ENCODE data around the gene CARD19.

GRCh38 chr9:93122721-93123221 is 26.8 kb downstream of the CARD19 start:
- TF ChIP-seq EZH2 (IDR thresholded peaks at IDR 0.05) (no peak), EGR1 (IDR thresholded peaks at IDR 0.05; ENCODE audit: low read depth) (no peak), CBX3 (IDR thresholded peaks at IDR 0.05; ENCODE audit: low read depth) (no peak), CTCF (IDR thresholded peaks at IDR 0.05 in 2 of 3, conservative IDR thresholded peaks at IDR 0.05 in 1 of 3; ENCODE audit: borderline replicate concordance in 1 of 3, insufficient read depth in 1 of 3, low read depth in 2 of 3, low read length in 2 of 3) (no peak), RAD21 (IDR thresholded peaks at IDR 0.05; ENCODE audit: low read depth) (no peak), EZH2phosphoT487 (IDR thresholded peaks at IDR 0.05; ENCODE audit: borderline replicate concordance) (no peak), CEBPB (IDR thresholded peaks at IDR 0.05; ENCODE audit: low read depth) (no peak), POLR2AphosphoS5 (IDR thresholded peaks at IDR 0.05; ENCODE audit: low read depth, low read length) (no peak), ATF3 (IDR thresholded peaks at IDR 0.05) (no peak)
